Neural progenitor cell (in vitro differentiated cells): Measurements from ENCODE around the gene TRRAP. TPM values are rescaled to one million over a fixed set of nuclear protein-coding genes. Genes with fewer than 3 reads are reported as not detected.
"Not testable (repeated sequence)": the region's sequence is repeated elsewhere in the genome, so short reads cannot be mapped to it uniquely, and the experiment has no call there.

Experiments
- DNase-seq: peaks from one replicate; pipeline ENCODE4 v3.0.0-alpha.2; 2016; ENCODE audit warnings: low spot score
- H2AFZ ChIP-seq: fragments of 200-600 bp; sonication (generic); replicated peaks from 2 replicates; pipeline ENCODE4 v1.6.1; 2016; ENCODE audit warnings: antibody characterized with exemption
- H3F3A ChIP-seq: fragments of 200-600 bp; sonication (generic); 2 replicates; pipeline ENCODE4 v1.6.1; 2016; ENCODE audit warnings: antibody characterized with exemption, low read depth
- H3K27ac ChIP-seq: fragments of 200-600 bp; sonication (generic); 2 replicates; pipeline ENCODE4 v1.5.1; 2016; ENCODE audit warnings: mild to moderate bottlenecking
- H3K27me3 ChIP-seq: fragments of 200-600 bp; sonication (generic); 2 replicates; pipeline ENCODE4 v1.6.1; 2016; ENCODE audit warnings: mild to moderate bottlenecking, moderate library complexity
- H3K36me3 ChIP-seq: fragments of 200-600 bp; sonication (generic); 2 replicates; pipeline ENCODE4 v1.5.1; 2016
- H3K4me1 ChIP-seq: fragments of 200-600 bp; sonication (generic); 2 replicates; pipeline ENCODE4 v1.6.1; 2016; ENCODE audit warnings: mixed run types
- H3K4me2 ChIP-seq: fragments of 200-600 bp; sonication (generic); 2 replicates; pipeline ENCODE4 v1.6.1; 2016
- H3K4me3 ChIP-seq: fragments of 200-600 bp; sonication (generic); 2 replicates; pipeline ENCODE4 v1.5.1; 2016
- H3K79me2 ChIP-seq: fragments of 200-600 bp; sonication (generic); 2 replicates; pipeline ENCODE4 v1.6.1; 2016; ENCODE audit warnings: low read depth
- H3K9ac ChIP-seq: fragments of 200-600 bp; sonication (generic); 2 replicates; pipeline ENCODE4 v1.6.1; 2016
- H3K9me3 ChIP-seq: fragments of 200-600 bp; sonication (generic); 2 replicates; pipeline ENCODE4 v1.5.1; 2016; ENCODE audit warnings: low read depth
- H4K20me1 ChIP-seq: fragments of 200-600 bp; sonication (generic); 2 replicates; pipeline ENCODE4 v1.6.1; 2016; ENCODE audit warnings: low read depth
- H3K27ac Mint-ChIP-seq: 3 replicates; pipeline ENCODE4 v1.8.0; 2021; ENCODE audit warnings: mixed read lengths
- H3K27me3 Mint-ChIP-seq: 2 replicates; pipeline ENCODE4 v1.8.0; 2022; ENCODE audit warnings: low read depth, mild to moderate bottlenecking, inconsistent platforms, moderate library complexity, mixed read lengths; ENCODE audit not compliant: insufficient read depth
- H3K36me3 Mint-ChIP-seq: 3 replicates; pipeline ENCODE4 v1.8.0; 2021; ENCODE audit warnings: mixed read lengths
- H3K4me1 Mint-ChIP-seq: 3 replicates; pipeline ENCODE4 v1.8.0; 2021; ENCODE audit warnings: mixed read lengths
- H3K4me3 Mint-ChIP-seq: 3 replicates; pipeline ENCODE4 v1.8.0; 2021; ENCODE audit warnings: mild to moderate bottlenecking, moderate library complexity, mixed read lengths
- H3K9me3 Mint-ChIP-seq: 3 replicates; pipeline ENCODE4 v1.8.0; 2020; ENCODE audit warnings: mixed read lengths
- CTCF ChIP-seq: fragments of 200-600 bp; sonication (generic); IDR thresholded peaks from 2 replicates; pipeline ENCODE4 v1.5.1; 2017; ENCODE audit warnings: antibody characterized with exemption, mild to moderate bottlenecking
- EZH2 ChIP-seq: fragments of 200-600 bp; sonication (generic); IDR thresholded peaks from 2 replicates; pipeline ENCODE4 v1.6.1; 2017; ENCODE audit warnings: antibody characterized with exemption, mild to moderate bottlenecking, moderate library complexity
- EZH2phosphoT487 ChIP-seq: fragments of 200-600 bp; sonication (generic); IDR thresholded peaks from 2 replicates; pipeline ENCODE4 v1.6.1; 2017; ENCODE audit warnings: antibody characterized with exemption
- total RNA-seq: library from RNA; depleted of rRNA; stranded (reverse); fragments of >200 nt; gene quantifications from 2 replicates; pipeline ENCODE4 v1.2.3, GENCODE V29; 2015; ENCODE audit warnings: low replicate concordance

Gene TRRAP
- total RNA-seq, 1 donor from 2014 or later: 19.9 TPM

GRCh38 chr7:98841179-98841997 is 36.9 kb upstream of the TRRAP start:
- Mint-ChIP-seq H3K4me3 (no peak overlapping the region), H3K27ac (peak overlapping the region; percentile 38), H3K27me3 (peaks cover 17% of the 10 kb centered on the region), H3K9me3 (no peaks in the 10 kb centered on the region), H3K36me3 (no peaks in the 10 kb centered on the region), H3K4me1 (peaks cover 14% of the 10 kb centered on the region)
- H3K4me3 ChIP-seq: no peak overlapping the region
- peaks cover 14% of the 10 kb centered on the region for H3F3A ChIP-seq
- DNase-seq: peak; percentile 57
- H4K20me1 ChIP-seq: no peaks in the 10 kb centered on the region
- peaks cover 8% of the 10 kb centered on the region for H3K4me1 ChIP-seq
- no peaks in the 10 kb centered on the region for H3K9me3 ChIP-seq
- no peak overlapping the region for H3K27ac ChIP-seq
- H2AFZ ChIP-seq: no peak overlapping the region
- H3K79me2 ChIP-seq: no peaks in the 10 kb centered on the region
- TF ChIP-seq EZH2 (no peak), EZH2phosphoT487 (no peak), CTCF (peak; percentile 99)
- H3K27me3 ChIP-seq: no peaks in the 10 kb centered on the region
- no peak overlapping the region for H3K4me2 ChIP-seq
- H3K36me3 ChIP-seq: no peaks in the 10 kb centered on the region
- no peak overlapping the region for H3K9ac ChIP-seq

DNA sequence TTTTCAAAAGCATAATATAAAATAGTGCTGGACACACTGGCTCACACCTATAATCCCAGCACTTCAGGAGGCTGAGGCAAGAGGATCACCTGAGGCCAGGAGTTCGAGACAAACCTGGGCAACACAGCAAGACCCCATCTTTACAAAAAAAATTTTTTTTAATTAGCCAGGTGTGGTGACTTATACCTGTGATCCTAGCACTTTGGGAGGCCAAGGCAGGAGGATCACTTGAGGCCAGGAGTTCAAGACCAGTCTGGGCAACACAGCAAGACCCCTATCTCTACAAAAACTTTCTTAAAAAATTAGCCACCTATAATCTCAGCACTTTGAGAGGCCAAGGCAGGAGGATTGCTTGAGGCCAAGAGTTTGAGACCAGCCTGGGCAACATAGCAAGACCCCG is 35.8 kb upstream of the TRRAP start:
- H3K4me3 ChIP-seq, H3K36me3 Mint-ChIP-seq, H3K9ac ChIP-seq, H3K79me2 ChIP-seq, H2AFZ ChIP-seq, H3K27me3 ChIP-seq, H3K27ac ChIP-seq, H3K4me2 ChIP-seq, H3K27ac Mint-ChIP-seq, H4K20me1 ChIP-seq, H3K4me3 Mint-ChIP-seq, H3F3A ChIP-seq, H3K4me1 ChIP-seq, DNase-seq, H3K9me3 Mint-ChIP-seq, H3K9me3 ChIP-seq, H3K36me3 ChIP-seq: not testable (repeated sequence)
- Mint-ChIP-seq H3K27me3 (peaks cover 14% of the 10 kb centered on the region), H3K4me1 (peaks cover 14% of the 10 kb centered on the region)

DNA sequence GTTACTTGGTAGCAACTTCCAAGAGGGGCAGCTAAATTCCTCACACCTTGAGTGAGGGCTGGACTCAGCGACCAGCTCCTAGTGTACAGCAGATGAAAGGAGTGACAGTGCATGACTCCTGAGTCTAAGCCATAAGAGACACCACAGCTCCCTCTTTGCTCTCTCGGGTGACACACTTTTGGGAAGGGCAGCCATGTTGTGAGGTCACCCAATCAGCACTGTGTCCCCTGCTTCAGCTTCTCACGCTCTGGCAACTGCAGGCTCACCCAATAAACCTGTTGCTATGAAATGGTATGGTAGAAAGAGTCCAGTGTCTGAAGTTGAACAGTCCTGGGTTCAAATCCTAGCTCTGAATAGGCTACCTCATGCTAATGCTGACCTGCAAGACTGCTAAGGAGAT is 29.4 kb upstream of the TRRAP start:
- Mint-ChIP-seq H3K27me3 (peaks cover 7% of the 10 kb centered on the region), H3K4me1 (peaks cover 27% of the 10 kb centered on the region), H3K36me3 (peaks cover 5% of the 10 kb centered on the region), H3K9me3 (peaks cover 2% of the 10 kb centered on the region), H3K27ac (no peak overlapping the region), H3K4me3 (no peak overlapping the region)
- no peak overlapping the region for H3K27ac ChIP-seq
- DNase-seq: no peak
- peaks cover 3% of the 10 kb centered on the region for H3K9me3 ChIP-seq
- no peak overlapping the region for H3K9ac ChIP-seq
- H3F3A ChIP-seq: no peaks in the 10 kb centered on the region
- no peaks in the 10 kb centered on the region for H3K79me2 ChIP-seq
- H3K36me3 ChIP-seq: no peaks in the 10 kb centered on the region
- H3K4me1 ChIP-seq: peaks cover 2% of the 10 kb centered on the region
- H3K4me2 ChIP-seq: no peak overlapping the region
- no peak overlapping the region for H3K4me3 ChIP-seq
- H3K27me3 ChIP-seq: no peaks in the 10 kb centered on the region
- H4K20me1 ChIP-seq: no peaks in the 10 kb centered on the region
- no peak for TF ChIP-seq EZH2
- TF ChIP-seq EZH2phosphoT487: no peak
- no peak for TF ChIP-seq CTCF
- no peak overlapping the region for H2AFZ ChIP-seq

GRCh38 chr7:98852826-98853225 is 25.5 kb upstream of the TRRAP start:
- Mint-ChIP-seq H3K27me3 (peaks cover 6% of the 10 kb centered on the region), H3K4me3 (no peak overlapping the region), H3K27ac (peak overlapping the region; percentile 18), H3K4me1 (peaks cover 19% of the 10 kb centered on the region), H3K9me3 (no peaks in the 10 kb centered on the region), H3K36me3 (peaks cover 5% of the 10 kb centered on the region)
- H3K36me3 ChIP-seq: no peaks in the 10 kb centered on the region
- no peak overlapping the region for H2AFZ ChIP-seq
- no peak overlapping the region for H3K4me3 ChIP-seq
- no peaks in the 10 kb centered on the region for H3K79me2 ChIP-seq
- no peak for TF ChIP-seq CTCF
- TF ChIP-seq EZH2: no peak
- no peak for TF ChIP-seq EZH2phosphoT487
- peaks cover 2% of the 10 kb centered on the region for H3K4me1 ChIP-seq
- H3K9ac ChIP-seq: no peak overlapping the region
- DNase-seq: no peak
- peaks cover 3% of the 10 kb centered on the region for H3K9me3 ChIP-seq
- no peaks in the 10 kb centered on the region for H4K20me1 ChIP-seq
- no peak overlapping the region for H3K27ac ChIP-seq
- H3K4me2 ChIP-seq: no peak overlapping the region
- no peaks in the 10 kb centered on the region for H3F3A ChIP-seq
- H3K27me3 ChIP-seq: no peaks in the 10 kb centered on the region
